ENCODE results near the gene RIGI.
"Not testable (repeated sequence)": the region's sequence is repeated elsewhere in the genome, so short reads cannot be mapped to it uniquely, and the experiment has no call there.

Gene RIGI

GRCh38 chr9:32526707-32527048 is 682 bp upstream of the RIGI start:
- DNase-seq (ENCODE audit: low read depth), result no peak

- no peak for DNase-seq (ENCODE audit: low read depth)
These were observed 326 bp downstream of the RIGI start for GRCh38 chr9:32525709-32526030.

GRCh38 chr9:32524892-32525708 is 896 bp downstream of the RIGI start:
- no peak for DNase-seq (ENCODE audit: low read depth)

- DNase-seq (ENCODE audit: low read depth), result not testable (repeated sequence)
These were observed 1.5 kb downstream of the RIGI start for GRCh38 chr9:32524558-32524891.

- DNase-seq (ENCODE audit: low read depth), result no peak
These were observed 2.1 kb downstream of the RIGI start for GRCh38 chr9:32523910-32524309.

GRCh38 chr9:32518276-32518675 is 7.7 kb downstream of the RIGI start:
- no peak for DNase-seq (ENCODE audit: low read depth)

- DNase-seq (ENCODE audit: low read depth), result no peak
These were observed 9.8 kb downstream of the RIGI start for GRCh38 chr9:32516241-32516640.

- no peak for DNase-seq (ENCODE audit: low read depth)
These were observed 17.3 kb downstream of the RIGI start for GRCh38 chr9:32508728-32509127.

GRCh38 chr9:32503008-32503407 is 23.0 kb downstream of the RIGI start:
- DNase-seq (ENCODE audit: low read depth), result no peak

GRCh38 chr9:32502464-32502863 is 23.5 kb downstream of the RIGI start:
- no peak for DNase-seq (ENCODE audit: low read depth)

GRCh38 chr9:32501868-32502267 is 24.1 kb downstream of the RIGI start:
- DNase-seq (ENCODE audit: low read depth), result no peak

- no peak for DNase-seq (ENCODE audit: low read depth)
These were observed 25.2 kb downstream of the RIGI start for GRCh38 chr9:32500768-32501167.

GRCh38 chr9:32497921-32498320 is 28.1 kb downstream of the RIGI start:
- no peak for DNase-seq (ENCODE audit: low read depth)

- DNase-seq (ENCODE audit: low read depth), result no peak
These were observed 35.4 kb downstream of the RIGI start for GRCh38 chr9:32490601-32491000.

- no peak for DNase-seq (ENCODE audit: low read depth)
These were observed 38.0 kb downstream of the RIGI start for GRCh38 chr9:32487981-32488380.

GRCh38 chr9:32486839-32487562 is 39.0 kb downstream of the RIGI start:
- no peak for DNase-seq (ENCODE audit: low read depth)

GRCh38 chr9:32483343-32483742 is 42.7 kb downstream of the RIGI start:
- no peak for DNase-seq (ENCODE audit: low read depth)
